ENCODE measurements around the gene PLVAP. TPM values are rescaled to one million over a fixed set of nuclear protein-coding genes. Genes with fewer than 3 reads are reported as not detected.

The PLVAP gene
- total and polyA plus RNA-seq, 9 of the 15 experiments (the other 6 are each of a cell fraction or from before 2014, with no cell fraction given): 0.09 to 0.84 (median 0.51) TPM; not detected in 4

GRCh38 chr19:17332677-17333581 is 44.2 kb downstream of the PLVAP start (continued):
- TF ChIP-seq REST (IDR thresholded peaks at IDR 0.05; ENCODE audit: borderline replicate concordance) (no peak), REST (CRISPR knock-in tag; IDR thresholded peaks at IDR 0.05; ENCODE audit: low read depth) (no peak), MTA2 (IDR thresholded peaks at IDR 0.05; ENCODE audit: low read depth) (no peak), ARID3B (CRISPR knock-in tag; IDR thresholded peaks at IDR 0.05; ENCODE audit: borderline replicate concordance) (0 out of 2 replicates have a peak, but pooled peaks have one; percentile 33), ZNF354B (CRISPR knock-in tag; IDR thresholded peaks at IDR 0.05) (no peak), KAT8 (IDR thresholded peaks at IDR 0.05; ENCODE audit: low read depth) (no peak), MBD2 (IDR thresholded peaks at IDR 0.05; ENCODE audit: borderline replicate concordance, low read depth) (peak; percentile 95), PKNOX1 (IDR thresholded peaks at IDR 0.05) (peak; percentile 87), EHMT2 (IDR thresholded peaks at IDR 0.05) (no peak), MYC (IDR thresholded peaks at IDR 0.05; ENCODE audit: low read depth, low read length) (peak; percentile 42; the same call in 1 of the 2 replicates), MYC (CRISPR knock-in tag; IDR thresholded peaks at IDR 0.05; ENCODE audit: borderline replicate concordance, low read depth) (no peak), POLR2G (IDR thresholded peaks at IDR 0.05; ENCODE audit: low read depth, low read length) (peak; percentile 63), ELF1 (tag; IDR thresholded peaks at IDR 0.05) (0 out of 2 replicates have a peak, but pooled peaks have one; percentile 33), HES1 (IDR thresholded peaks at IDR 0.05; ENCODE audit: low read depth) (no peak), GABPB1 (CRISPR knock-in tag; IDR thresholded peaks at IDR 0.05) (peak; percentile 45; the same call in 1 of the 2 replicates), PTBP1 (IDR thresholded peaks at IDR 0.05; ENCODE audit: low read depth, low read length) (no peak)

Data from K562 (cell line).